H1 (cell line): ENCODE measurements around the gene CELA1. TPM values are rescaled to one million over a fixed set of nuclear protein-coding genes. Genes with fewer than 3 reads are reported as not detected.

Experiments
- CTCF ChIA-PET: fragments of 300-600 bp; sonication (Branson Sonifier 250); formaldehyde crosslinking; loops from one replicate; lab custom pipeline; 2021; ENCODE audit not compliant: partially characterized antibody; lab: Charles Lee
- POLR2A ChIA-PET: fragments of 300-600 bp; sonication (Branson Sonifier 250); formaldehyde crosslinking; loops from one replicate; lab custom pipeline; 2021; ENCODE audit warnings: inconsistent platforms; ENCODE audit not compliant: partially characterized antibody; lab: Charles Lee
- DNase-seq, 2 experiments: peaks; one replicate each; pipeline versions ENCODE4 v3.0.0 to v3.0.0-alpha.2; 2010 to 2022; ENCODE audit warnings: low spot score in 2 of 2, low read depth in 1 of 2, mixed read lengths in 1 of 2
- FAIRE-seq: peaks from 2 replicates; lab custom pipeline; 2011; peaks lifted over from hg19 to GRCh38; lab: Jason Lieb, UNC
- H2AFZ ChIP-seq: 2 replicates; pipeline ENCODE4 v1.8.1; 2012; ENCODE audit warnings: low read length, inconsistent platforms
- H2AK5ac ChIP-seq: 2 replicates; pipeline ENCODE4 v1.6.1; 2013; ENCODE audit warnings: low read depth, low read length
- H2BK120ac ChIP-seq: replicated peaks from 2 replicates; pipeline ENCODE3; 2013; ENCODE audit warnings: low read depth, low read length, inconsistent platforms
- H2BK12ac ChIP-seq: 2 replicates; pipeline ENCODE4 v1.6.1; 2013; ENCODE audit warnings: low read depth, low read length
- H2BK15ac ChIP-seq: 2 replicates; pipeline ENCODE4 v1.6.1; 2013; ENCODE audit warnings: low read length
- H2BK20ac ChIP-seq: 2 replicates; pipeline ENCODE4 v1.6.1; 2013; ENCODE audit warnings: low read length
- H2BK5ac ChIP-seq: 2 replicates; pipeline ENCODE4 v1.6.1; 2013; ENCODE audit warnings: low read depth, low read length
- H3K14ac ChIP-seq: 2 replicates; pipeline ENCODE4 v1.6.1; 2013; ENCODE audit warnings: inconsistent platforms; ENCODE audit not compliant: insufficient read length
- H3K18ac ChIP-seq: 2 replicates; pipeline ENCODE4 v1.6.1; 2013; ENCODE audit warnings: low read length; ENCODE audit errors: extremely low read depth
- H3K23ac ChIP-seq: 2 replicates; pipeline ENCODE4 v1.6.1; 2013; ENCODE audit warnings: inconsistent platforms; ENCODE audit not compliant: insufficient read length
- H3K23me2 ChIP-seq: 2 replicates; pipeline ENCODE4 v1.6.1; 2013; ENCODE audit warnings: low read depth, low read length
- H3K27ac ChIP-seq: 2 replicates; pipeline ENCODE4 v1.6.1; 2011; ENCODE audit warnings: low read depth, low read length, inconsistent platforms
- H3K27me3 ChIP-seq, 4 experiments: replicated peaks in 1 of 4; 1 replicate in 1 of 4; 2 replicates in 3 of 4; pipeline versions ENCODE4 v1.6.1 to v1.8.1; 2011 to 2013; ENCODE audit warnings: low read length in 3 of 4, mild to moderate bottlenecking in 3 of 4, inconsistent platforms in 2 of 4, mixed read lengths in 2 of 4, moderate library complexity in 1 of 4; ENCODE audit not compliant: control insufficient read depth in 3 of 4, insufficient read depth in 3 of 4; ENCODE audit errors: extremely low read depth in 1 of 4
- H3K36me3 ChIP-seq, 4 experiments: 2 replicates each; pipeline versions ENCODE4 v1.6.1 to v1.8.1; 2011 to 2013; ENCODE audit warnings: mild to moderate bottlenecking in 4 of 4, low read length in 3 of 4, moderate library complexity in 2 of 4, control low read depth in 1 of 4, inconsistent platforms in 1 of 4; ENCODE audit not compliant: insufficient read depth in 4 of 4, control insufficient read depth in 2 of 4
- H3K4ac ChIP-seq: replicated peaks from 2 replicates; pipeline ENCODE3; 2013; ENCODE audit warnings: low read length, low read depth, mixed read lengths, inconsistent platforms; ENCODE audit not compliant: insufficient read length
- H3K4me1 ChIP-seq, 4 experiments: replicated peaks in 1 of 4; 1 replicate in 1 of 4; 2 replicates in 3 of 4; pipeline versions ENCODE4 v1.6.1 to v1.8.1; 2011 to 2013; ENCODE audit warnings: low read length in 3 of 4, inconsistent platforms in 2 of 4, mixed read lengths in 1 of 4; ENCODE audit not compliant: insufficient read depth in 4 of 4, control insufficient read depth in 3 of 4
- H3K4me2 ChIP-seq, 2 experiments: 2 replicates each; pipeline versions ENCODE4 v1.6.1 to v1.8.1; 2011 to 2013; ENCODE audit warnings: low read depth in 2 of 2, low read length in 2 of 2, control low read depth in 1 of 2, inconsistent platforms in 1 of 2, mild to moderate bottlenecking in 1 of 2; ENCODE audit not compliant: insufficient read depth in 1 of 2
- H3K4me3 ChIP-seq, 4 experiments: fragments of 200-600, 300-600 bp in 1 of 4; sonication (generic), shearing (Covaris generic), sonication (Bioruptor Twin) in 1 of 4; 2 replicates each; pipeline versions ENCODE4 v1.5.1 to v1.8.1; 2011 to 2016; ENCODE audit warnings: low read length in 4 of 4, low read depth in 3 of 4, control low read depth in 2 of 4, inconsistent platforms in 2 of 4, mild to moderate bottlenecking in 2 of 4, mixed read lengths in 1 of 4, moderate library complexity in 1 of 4; ENCODE audit not compliant: insufficient read depth in 2 of 4; ENCODE audit errors: extremely low read depth in 1 of 4
- H3K56ac ChIP-seq: replicated peaks from 2 replicates; pipeline ENCODE3; 2013; ENCODE audit warnings: low read depth, mild to moderate bottlenecking, mixed read lengths, low read length, inconsistent platforms; ENCODE audit not compliant: insufficient read length
- H3K79me1 ChIP-seq: 2 replicates; pipeline ENCODE4 v1.6.1; 2013; ENCODE audit warnings: low read depth, low read length, control low read depth
- H3K79me2 ChIP-seq, 2 experiments: 2 replicates each; pipeline versions ENCODE4 v1.6.1 to v1.8.1; 2012 to 2013; ENCODE audit warnings: low read length in 2 of 2, mild to moderate bottlenecking in 2 of 2, inconsistent platforms in 1 of 2; ENCODE audit not compliant: insufficient read depth in 2 of 2, control insufficient read depth in 1 of 2
- H3K9ac ChIP-seq, 4 experiments: replicated peaks in 1 of 4; 1 replicate in 1 of 4; 2 replicates in 3 of 4; pipeline versions ENCODE4 v1.6.1 to v1.8.1; 2011 to 2013; ENCODE audit warnings: low read depth in 3 of 4, low read length in 3 of 4, control low read depth in 2 of 4, mild to moderate bottlenecking in 2 of 4, moderate library complexity in 2 of 4, inconsistent platforms in 1 of 4; ENCODE audit errors: extremely low read depth in 1 of 4
- H3K9me3 ChIP-seq, 2 experiments: 2 replicates each; pipeline versions ENCODE4 v1.6.1 to v1.8.1; 2012 to 2013; ENCODE audit warnings: mild to moderate bottlenecking in 2 of 2, moderate library complexity in 2 of 2, control low read depth in 1 of 2, inconsistent platforms in 1 of 2, low read depth in 1 of 2, low read length in 1 of 2, mixed read lengths in 1 of 2; ENCODE audit not compliant: insufficient read depth in 2 of 2
- H4K20me1 ChIP-seq, 2 experiments: replicated peaks in 1 of 2; 2 replicates each; pipeline versions ENCODE3 to v1.8.1; 2011 to 2013; ENCODE audit warnings: inconsistent platforms in 2 of 2, low read length in 2 of 2, mild to moderate bottlenecking in 1 of 2; ENCODE audit not compliant: insufficient read depth in 2 of 2, control insufficient read depth in 1 of 2
- H4K5ac ChIP-seq: 2 replicates; pipeline ENCODE4 v1.6.1; 2013; ENCODE audit warnings: low read length, low read depth, mixed read lengths, inconsistent platforms; ENCODE audit not compliant: insufficient read length
- H4K8ac ChIP-seq: 2 replicates; pipeline ENCODE4 v1.8.0; 2013; ENCODE audit warnings: mild to moderate bottlenecking, moderate library complexity, low read length, inconsistent platforms; ENCODE audit not compliant: insufficient read depth; ENCODE audit errors: extremely low read depth
- H4K91ac ChIP-seq: replicated peaks from 2 replicates; pipeline ENCODE3; 2013; ENCODE audit warnings: low read length, mixed read lengths, inconsistent platforms; ENCODE audit not compliant: insufficient read length
- CEBPB ChIP-seq: IDR thresholded peaks from 2 replicates; pipeline ENCODE4 v1.6.1; 2012; ENCODE audit warnings: low read depth, low read length
- HDAC6 ChIP-seq: IDR thresholded peaks from one replicate; pipeline ENCODE4 v1.7.1; 2012; ENCODE audit warnings: low read depth, mild to moderate bottlenecking, inconsistent platforms, low read length, moderate library complexity
- JUN ChIP-seq: IDR thresholded peaks from 2 replicates; pipeline ENCODE4 v1.6.1; 2011; ENCODE audit warnings: low read depth, mild to moderate bottlenecking, improper control_type of control experiment, low read length
- WGBS, 2 experiments: shearing (Covaris generic) in 1 of 2; methylation state at CpG; one replicate each; pipeline versions ENCODE4 v1.1.6 to v1.1.7; 2013 to 2015; ENCODE audit warnings: low lambda C conversion rate in 2 of 2, mixed read lengths in 2 of 2, inconsistent platforms in 1 of 2, low coverage in 1 of 2, missing lambda C conversion rate in 1 of 2; ENCODE audit not compliant: insufficient replicate concordance in 2 of 2, insufficient coverage in 1 of 2, insufficient read length in 1 of 2; ENCODE audit errors: extremely low coverage in 1 of 2, missing lambda C conversion rate in 1 of 2; 5-methylcytosine and 5-hydroxymethylcytosine counted together
- polyA plus RNA-seq, 7 experiments: library from polyadenylated mRNA; depleted of rRNA in 3 of 7; stranded (reverse) in 5 of 7; unstranded in 2 of 7; fragments of >200 nt in 5 of 7; fragments of 200-250 nt in 2 of 7; gene quantifications; 1 replicate in 5 of 7; 2 replicates in 1 of 7; 4 replicates in 1 of 7; pipeline versions ENCODE4 v1.2.1 to v1.2.3, GENCODE V29; 2011 to 2013; ENCODE audit warnings: missing spikeins in 2 of 7, mixed read lengths in 2 of 7
- total RNA-seq: library from RNA; stranded (reverse); fragmentation: NEBNext Ultra II Directional; extraction: Animal tissue kit (Norgen Biotek cat#: 25700); gene quantifications from 2 replicates; pipeline ENCODE4 v1.2.1, GENCODE V29; 2021

CELA1 gene
- total and polyA plus RNA-seq, 2 of the 8 experiments (the other 6 are each of a cell fraction or from before 2014, with no cell fraction given): 0.09 TPM; not detected in 1

- no peak overlapping the region for H3K9ac ChIP-seq
- no peak overlapping the region for H3K18ac ChIP-seq
- H3K79me1 ChIP-seq: no peaks in the 10 kb centered on the region
- no peak overlapping the region for H2BK5ac ChIP-seq
- H3K79me2 ChIP-seq: no peaks in the 10 kb centered on the region
- no peak overlapping the region for H3K23ac ChIP-seq
- H2BK15ac ChIP-seq: no peak overlapping the region
- no peak overlapping the region for H2BK12ac ChIP-seq
- no peak overlapping the region for H2AFZ ChIP-seq
- no peak overlapping the region for H3K14ac ChIP-seq
- no peak for FAIRE-seq
- no peak overlapping the region for H2AK5ac ChIP-seq
- DNase-seq: no peak
- ChIA-PET POLR2A (interaction anchor here (1.3 to 1.8 kb wide), 3 partner anchors 13 to 20 kb away, joined by 4 to 9 read pairs (median 5); partner anchors contain the start of gene GALNT6), CTCF (interaction anchor here (1.5 kb wide), 1 partner anchor 8 kb away, joined by 3 read pairs; no protein-coding TSS in a partner anchor)
- TF ChIP-seq JUN (no peak), HDAC6 (no peak), CEBPB (peak; percentile 18; the same call in 1 of the 2 replicates)
- no peak overlapping the region for H2BK20ac ChIP-seq
- H4K20me1 ChIP-seq: no peaks in the 10 kb centered on the region
- H3K27me3 ChIP-seq: no peaks in the 10 kb centered on the region
- no peak overlapping the region for H3K4me2 ChIP-seq
- no peak overlapping the region for H3K4ac ChIP-seq
- no peak overlapping the region for H4K5ac ChIP-seq
- no peak overlapping the region for H3K4me3 ChIP-seq
- no peak overlapping the region for H4K8ac ChIP-seq
- 96% methylated on average over 9 of the region's 9 CpGs; no CpG with 5 or more reads in 1 of the 2 experiments for WGBS, 2 experiments
- H3K36me3 ChIP-seq: peaks cover 0 to 4% (median 0%) of the 10 kb centered on the region in 4 experiments; a peak in 1 of 8 replicates
- no peaks in the 10 kb centered on the region for H3K9me3 ChIP-seq
- H2BK120ac ChIP-seq: no peak overlapping the region
- H3K23me2 ChIP-seq: no peaks in the 10 kb centered on the region; the same call in 1 of the 2 replicates
- H4K91ac ChIP-seq: no peak overlapping the region
- no peak overlapping the region for H3K56ac ChIP-seq
- H3K27ac ChIP-seq: no peak overlapping the region
- H3K4me1 ChIP-seq: peaks cover 0 to 6% (median 3%) of the 10 kb centered on the region in 4 experiments; a peak in 2 of 7 replicates
Observed at GRCh38 chr12:51370667-51371066, 24.2 kb upstream of the CELA1 start.
